ENCODE measurements around the gene OCSTAMP.

GRCh38 chr20:46547995-46548394 lies 2.5 kb downstream of the OCSTAMP start:
- no peak for TF ChIP-seq CTCF (IDR thresholded peaks at IDR 0.05)
- no peak for TF ChIP-seq POLR2A (IDR thresholded peaks at IDR 0.05)
